ENCODE data around the gene FOXO3B.
"Not testable (repeated sequence)": the region's sequence is repeated elsewhere in the genome, so short reads cannot be mapped to it uniquely, and the experiment has no call there.

DNA sequence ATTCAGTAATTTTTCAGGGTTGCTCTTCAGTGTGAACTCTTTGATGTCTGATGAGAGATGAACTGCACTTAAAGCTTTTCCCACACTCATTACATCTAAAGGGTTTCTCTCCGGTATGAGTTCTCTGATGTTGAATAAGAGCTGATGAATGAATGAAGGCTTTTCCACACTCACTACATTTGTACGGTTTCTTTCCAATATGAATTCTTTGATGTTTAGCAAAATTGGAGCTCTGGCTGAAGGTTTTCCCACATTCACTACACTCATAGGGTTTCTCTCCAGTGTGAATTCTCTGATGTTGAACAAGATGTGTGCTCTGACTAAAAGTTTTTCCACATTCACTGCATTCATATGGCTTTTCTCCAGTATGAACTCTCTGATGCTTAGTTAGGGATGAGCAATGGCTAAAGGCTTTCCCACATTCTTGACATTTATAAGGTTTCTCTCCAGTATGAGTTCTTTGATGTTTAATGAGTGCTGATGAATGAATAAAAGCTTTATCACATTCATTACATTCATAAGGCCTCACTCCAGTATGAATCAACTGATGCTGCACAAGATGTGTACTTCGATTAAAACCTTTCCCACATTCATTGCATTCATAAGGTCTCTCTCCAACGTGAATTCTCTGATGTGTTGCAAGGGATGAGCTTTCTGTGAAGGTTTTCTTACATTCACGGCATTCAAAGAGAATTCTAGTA, 20.0 kb downstream of the FOXO3B start:
- TF ChIP-seq, protein P1, sequence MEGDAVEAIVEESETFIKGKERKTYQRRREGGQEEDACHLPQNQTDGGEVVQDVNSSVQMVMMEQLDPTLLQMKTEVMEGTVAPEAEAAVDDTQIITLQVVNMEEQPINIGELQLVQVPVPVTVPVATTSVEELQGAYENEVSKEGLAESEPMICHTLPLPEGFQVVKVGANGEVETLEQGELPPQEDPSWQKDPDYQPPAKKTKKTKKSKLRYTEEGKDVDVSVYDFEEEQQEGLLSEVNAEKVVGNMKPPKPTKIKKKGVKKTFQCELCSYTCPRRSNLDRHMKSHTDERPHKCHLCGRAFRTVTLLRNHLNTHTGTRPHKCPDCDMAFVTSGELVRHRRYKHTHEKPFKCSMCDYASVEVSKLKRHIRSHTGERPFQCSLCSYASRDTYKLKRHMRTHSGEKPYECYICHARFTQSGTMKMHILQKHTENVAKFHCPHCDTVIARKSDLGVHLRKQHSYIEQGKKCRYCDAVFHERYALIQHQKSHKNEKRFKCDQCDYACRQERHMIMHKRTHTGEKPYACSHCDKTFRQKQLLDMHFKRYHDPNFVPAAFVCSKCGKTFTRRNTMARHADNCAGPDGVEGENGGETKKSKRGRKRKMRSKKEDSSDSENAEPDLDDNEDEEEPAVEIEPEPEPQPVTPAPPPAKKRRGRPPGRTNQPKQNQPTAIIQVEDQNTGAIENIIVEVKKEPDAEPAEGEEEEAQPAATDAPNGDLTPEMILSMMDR (IDR thresholded peaks at IDR 0.05; ENCODE audit: extremely low read depth in 1 of 2, insufficient read depth in 1 of 2, low read depth in 1 of 2, low read length in 2 of 2): not testable (repeated sequence)
- TF ChIP-seq, protein P2, sequence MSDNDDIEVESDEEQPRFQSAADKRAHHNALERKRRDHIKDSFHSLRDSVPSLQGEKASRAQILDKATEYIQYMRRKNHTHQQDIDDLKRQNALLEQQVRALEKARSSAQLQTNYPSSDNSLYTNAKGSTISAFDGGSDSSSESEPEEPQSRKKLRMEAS (IDR thresholded peaks at IDR 0.05; ENCODE audit: insufficient read depth, insufficient read length): not testable (repeated sequence)
- TF ChIP-seq EZH2 (IDR thresholded peaks at IDR 0.05; ENCODE audit: borderline replicate concordance, low read depth, low read length, severe bottlenecking); POLR2A (IDR thresholded peaks at IDR 0.05; ENCODE audit: low read depth, low read length): not testable (repeated sequence)

All from endothelial cell of umbilical vein (primary cell).